ENCODE results near the gene SEL1L3. TPM values are rescaled to one million over a fixed set of nuclear protein-coding genes. Genes with fewer than 3 reads are reported as not detected.

Gene SEL1L3
- total RNA-seq, 1 donor from 2014 or later, result 3.2 TPM

DNA sequence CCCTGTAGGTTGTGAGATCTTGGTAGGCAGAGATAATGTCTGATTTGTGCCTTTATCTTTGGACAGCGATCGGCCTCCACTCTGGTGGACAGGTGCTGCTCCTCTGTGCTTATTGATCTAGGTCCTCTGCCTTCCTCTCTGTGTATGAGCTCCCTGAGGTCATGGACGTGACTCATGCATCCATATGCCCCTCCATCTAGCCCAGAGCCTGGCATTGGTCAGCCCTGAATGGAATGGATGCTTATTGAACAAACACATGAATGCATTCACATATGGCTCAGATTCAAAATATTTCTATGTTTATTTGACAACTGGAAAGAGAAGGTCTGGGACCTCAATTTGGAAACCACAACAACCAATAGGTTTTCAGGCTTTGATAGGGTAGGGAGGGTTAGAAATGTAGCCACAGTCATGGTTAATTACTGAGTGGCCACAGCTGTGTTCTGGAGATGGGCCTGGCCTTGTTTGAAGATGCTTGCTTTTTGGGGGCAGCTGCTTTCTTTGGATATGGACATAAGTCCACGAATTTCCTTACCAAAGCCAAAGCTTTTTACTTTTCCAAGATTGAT is 76.2 kb downstream of the SEL1L3 start:
- Histone ChIP-seq H3K36me3 (peaks cover 7% of the 10 kb centered on the region), H3K27ac (replicated peaks) (no peak overlapping the region), H3K9me3 (replicated peaks) (no peaks in the 10 kb centered on the region), H3K4me3 (no peak overlapping the region), H3K4me1 (no peaks in the 10 kb centered on the region), H3K27me3 (ENCODE audit: low read depth) (no peaks in the 10 kb centered on the region)
- no peak for DNase-seq
- intact Hi-C loops (cut with micrococcal nuclease), result no loop called here
- TF ChIP-seq, protein P1, sequence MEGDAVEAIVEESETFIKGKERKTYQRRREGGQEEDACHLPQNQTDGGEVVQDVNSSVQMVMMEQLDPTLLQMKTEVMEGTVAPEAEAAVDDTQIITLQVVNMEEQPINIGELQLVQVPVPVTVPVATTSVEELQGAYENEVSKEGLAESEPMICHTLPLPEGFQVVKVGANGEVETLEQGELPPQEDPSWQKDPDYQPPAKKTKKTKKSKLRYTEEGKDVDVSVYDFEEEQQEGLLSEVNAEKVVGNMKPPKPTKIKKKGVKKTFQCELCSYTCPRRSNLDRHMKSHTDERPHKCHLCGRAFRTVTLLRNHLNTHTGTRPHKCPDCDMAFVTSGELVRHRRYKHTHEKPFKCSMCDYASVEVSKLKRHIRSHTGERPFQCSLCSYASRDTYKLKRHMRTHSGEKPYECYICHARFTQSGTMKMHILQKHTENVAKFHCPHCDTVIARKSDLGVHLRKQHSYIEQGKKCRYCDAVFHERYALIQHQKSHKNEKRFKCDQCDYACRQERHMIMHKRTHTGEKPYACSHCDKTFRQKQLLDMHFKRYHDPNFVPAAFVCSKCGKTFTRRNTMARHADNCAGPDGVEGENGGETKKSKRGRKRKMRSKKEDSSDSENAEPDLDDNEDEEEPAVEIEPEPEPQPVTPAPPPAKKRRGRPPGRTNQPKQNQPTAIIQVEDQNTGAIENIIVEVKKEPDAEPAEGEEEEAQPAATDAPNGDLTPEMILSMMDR (IDR thresholded peaks at IDR 0.05; ENCODE audit: borderline replicate concordance), result no peak

DNA sequence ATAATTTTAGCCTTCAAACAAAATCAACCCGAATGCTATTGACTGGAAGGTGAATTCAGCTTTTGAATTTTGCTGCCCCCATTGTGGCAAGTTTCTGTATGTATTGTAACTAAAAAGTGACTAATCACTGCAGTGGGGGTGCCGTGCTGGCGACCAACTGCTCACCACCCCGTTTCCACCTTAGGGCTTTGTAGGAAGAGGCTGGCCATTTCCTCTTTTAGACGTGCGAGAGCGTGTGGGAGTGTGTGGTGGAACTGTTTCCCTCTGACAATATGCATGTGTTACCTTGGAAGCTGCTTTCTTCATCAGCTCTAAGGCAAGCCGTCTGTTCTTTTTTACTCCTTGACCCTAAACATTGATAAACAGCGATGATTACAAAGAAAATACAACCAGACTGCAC is 78.8 kb downstream of the SEL1L3 start:
- Histone ChIP-seq H3K27ac (replicated peaks) (no peak overlapping the region), H3K27me3 (ENCODE audit: low read depth) (no peaks in the 10 kb centered on the region), H3K36me3 (peaks cover 5% of the 10 kb centered on the region), H3K9me3 (replicated peaks) (no peaks in the 10 kb centered on the region), H3K4me3 (no peak overlapping the region), H3K4me1 (no peaks in the 10 kb centered on the region)
- intact Hi-C loops (cut with micrococcal nuclease), result no loop called here
- TF ChIP-seq, protein P1 (IDR thresholded peaks at IDR 0.05; ENCODE audit: borderline replicate concordance), result no peak
- DNase-seq, result no peak

DNA sequence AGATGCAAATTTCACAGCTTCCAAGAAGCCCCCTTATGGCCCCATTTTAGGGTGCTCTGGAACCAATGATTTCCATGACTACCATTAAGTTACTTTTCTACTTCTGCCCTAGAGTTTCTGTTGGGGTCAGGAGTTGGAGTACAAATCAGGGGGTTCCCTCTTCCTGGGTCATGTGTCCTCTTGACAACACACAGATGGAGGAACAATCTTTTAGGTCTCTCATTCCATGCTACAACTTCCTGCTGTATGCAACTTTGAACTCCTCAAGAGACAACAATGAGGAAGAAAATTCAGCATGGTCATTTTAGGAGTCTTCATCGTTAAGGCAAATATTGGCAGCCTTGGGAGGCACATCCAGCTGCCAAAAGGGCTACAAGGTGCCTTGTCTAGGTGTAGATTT is 79.7 kb downstream of the SEL1L3 start:
- Histone ChIP-seq H3K9me3 (replicated peaks) (peaks cover 5% of the 10 kb centered on the region), H3K27ac (replicated peaks) (no peak overlapping the region), H3K27me3 (ENCODE audit: low read depth) (no peaks in the 10 kb centered on the region), H3K4me3 (no peak overlapping the region), H3K36me3 (peaks cover 12% of the 10 kb centered on the region), H3K4me1 (no peaks in the 10 kb centered on the region)
- DNase-seq, result no peak
- TF ChIP-seq, protein P1 (IDR thresholded peaks at IDR 0.05; ENCODE audit: borderline replicate concordance), result no peak
- intact Hi-C loops (cut with micrococcal nuclease), result no loop called here

DNA sequence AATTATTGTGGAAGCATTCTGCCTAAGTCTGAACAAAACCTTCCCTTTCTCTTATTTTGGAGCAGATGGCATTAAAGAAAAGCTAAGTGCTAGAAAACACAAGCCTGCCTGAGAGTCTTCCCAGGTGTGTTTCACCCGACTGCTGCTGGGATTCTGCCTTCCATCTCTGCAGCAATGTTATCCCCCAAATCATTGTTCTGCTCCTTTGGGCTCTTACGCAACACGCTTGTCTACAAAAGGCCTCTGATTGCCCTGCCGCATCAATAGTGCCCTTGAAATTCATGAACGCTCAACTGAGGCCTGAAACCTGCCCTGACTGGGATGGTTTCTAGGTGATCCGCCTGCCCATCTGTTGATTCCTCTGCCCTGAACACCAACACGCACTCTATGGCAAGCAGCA is 80.3 kb downstream of the SEL1L3 start:
- peaks cover 12% of the 10 kb centered on the region for H3K36me3 ChIP-seq
- DNase-seq, result no peak
- TF ChIP-seq, protein P1 (IDR thresholded peaks at IDR 0.05; ENCODE audit: borderline replicate concordance), result no peak
- H3K4me3 ChIP-seq, result no peak overlapping the region
- no peak overlapping the region for H3K27ac ChIP-seq (replicated peaks)
- intact Hi-C loops (cut with micrococcal nuclease), result no loop called here
- H3K9me3 ChIP-seq (replicated peaks), result peaks cover 10% of the 10 kb centered on the region
- no peaks in the 10 kb centered on the region for H3K4me1 ChIP-seq
- H3K27me3 ChIP-seq (ENCODE audit: low read depth), result no peaks in the 10 kb centered on the region

DNA sequence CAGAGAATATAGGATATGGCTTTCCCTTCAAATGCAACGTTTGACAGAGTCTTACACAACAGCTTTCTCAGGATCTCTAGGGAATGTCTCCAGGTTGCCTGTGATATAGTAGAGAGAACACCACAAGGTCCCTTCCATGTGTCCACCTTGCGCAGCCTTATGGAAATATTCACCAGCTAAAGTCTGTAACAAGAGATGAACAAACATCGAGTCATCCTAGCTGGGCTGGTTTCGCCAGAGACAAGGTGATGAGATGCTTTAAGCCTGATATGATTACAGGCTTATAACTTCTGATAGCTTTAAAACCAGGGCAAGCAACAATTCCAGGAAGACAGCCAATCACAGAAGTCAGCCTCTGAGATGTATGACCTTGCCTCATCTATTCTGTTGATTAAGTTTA is 83.8 kb downstream of the SEL1L3 start:
- TF ChIP-seq, protein P1 (IDR thresholded peaks at IDR 0.05; ENCODE audit: borderline replicate concordance), result no peak
- intact Hi-C loops (cut with micrococcal nuclease), result no loop called here
- H3K36me3 ChIP-seq, result peaks cover 17% of the 10 kb centered on the region
- DNase-seq, result no peak
- H3K27me3 ChIP-seq (ENCODE audit: low read depth), result no peaks in the 10 kb centered on the region
- H3K4me3 ChIP-seq, result no peak overlapping the region
- no peak overlapping the region for H3K27ac ChIP-seq (replicated peaks)
- H3K9me3 ChIP-seq (replicated peaks), result peaks cover 20% of the 10 kb centered on the region
- no peaks in the 10 kb centered on the region for H3K4me1 ChIP-seq
